NK-92 (cell line): ENCODE measurements around the gene MPDZ.

Source experiments
- DNase-seq: peaks from one replicate; lab custom pipeline; 2025; ENCODE audit not compliant: unreplicated experiment; lab: John Stamatoyannopoulos, UW

MPDZ gene

GRCh38 chr9:13090628-13091027 lies 188.9 kb downstream of the MPDZ start:
- DNase-seq: no peak

- no peak for DNase-seq
Measured at GRCh38 chr9:13089666-13090065, 189.8 kb downstream of the MPDZ start.

GRCh38 chr9:13088720-13089427 lies 190.6 kb downstream of the MPDZ start:
- DNase-seq: no peak

- DNase-seq: no peak
Measured at GRCh38 chr9:13083963-13084528, 195.4 kb downstream of the MPDZ start.

DNA sequence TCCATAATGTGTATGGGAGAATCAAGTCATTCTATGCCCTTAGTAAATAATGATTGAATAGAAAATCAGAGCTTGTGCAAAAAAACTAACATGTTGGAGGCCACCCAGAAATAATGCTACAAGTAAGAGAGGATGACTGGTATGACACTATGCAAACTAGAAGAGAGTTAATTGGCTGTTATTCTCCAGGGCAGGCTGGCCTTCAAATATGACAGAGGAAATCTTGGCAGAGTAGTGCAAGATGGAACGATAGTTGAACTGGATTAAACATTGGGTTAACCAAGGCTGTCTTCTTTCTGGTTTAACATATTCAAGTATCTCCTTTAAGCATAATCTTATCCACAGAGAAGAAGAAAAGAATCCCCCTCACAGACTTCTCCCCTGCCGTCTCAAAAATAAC lies 196.1 kb downstream of the MPDZ start:
- DNase-seq: no peak

GRCh38 chr9:13082796-13083195 lies 196.7 kb downstream of the MPDZ start:
- no peak for DNase-seq

DNA sequence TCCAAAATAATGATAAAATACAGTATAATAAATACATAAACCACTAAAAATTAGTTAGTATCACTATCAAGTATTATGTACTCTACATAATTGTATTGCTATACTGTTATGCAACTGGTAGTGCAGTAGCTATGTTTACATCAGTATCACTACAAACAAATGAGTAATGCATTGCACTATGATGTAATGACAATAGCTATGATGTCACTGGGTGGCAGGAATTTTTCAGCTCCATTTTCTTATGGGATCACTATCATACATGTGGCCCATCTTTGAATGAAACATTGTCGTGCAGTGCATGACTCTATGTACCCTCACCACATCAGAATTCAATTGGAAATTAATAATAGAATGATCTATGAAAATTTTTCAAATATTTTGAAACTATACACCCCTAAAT lies 201.3 kb downstream of the MPDZ start:
- DNase-seq: no peak

- DNase-seq: no peak
Measured at GRCh38 chr9:13076616-13077015, 202.9 kb downstream of the MPDZ start.

DNA sequence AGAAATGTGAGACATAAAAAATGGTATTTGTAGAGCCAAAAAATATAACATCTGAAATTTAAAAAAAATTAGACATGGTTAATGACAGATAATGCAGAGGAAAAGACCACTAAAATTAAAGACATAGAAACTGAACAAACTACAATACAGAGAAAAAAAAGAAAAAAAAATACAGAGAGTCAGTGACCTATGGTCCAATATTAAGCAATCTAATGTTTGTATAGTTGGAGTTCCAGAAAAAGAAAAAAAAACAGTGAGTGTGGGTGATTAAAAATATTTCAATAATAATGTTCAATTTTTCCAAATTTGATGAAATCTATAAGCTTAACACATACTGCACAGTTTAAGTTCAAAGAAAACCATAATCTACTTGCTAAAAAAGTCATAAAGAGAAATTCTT lies 207.6 kb downstream of the MPDZ start:
- no peak for DNase-seq

GRCh38 chr9:13070612-13071595 lies 208.6 kb downstream of the MPDZ start:
- no peak for DNase-seq

- DNase-seq: no peak
Measured at GRCh38 chr9:13069498-13069897, 210.0 kb downstream of the MPDZ start.

- no peak for DNase-seq
Measured at GRCh38 chr9:13064676-13065075, 214.8 kb downstream of the MPDZ start.

DNA sequence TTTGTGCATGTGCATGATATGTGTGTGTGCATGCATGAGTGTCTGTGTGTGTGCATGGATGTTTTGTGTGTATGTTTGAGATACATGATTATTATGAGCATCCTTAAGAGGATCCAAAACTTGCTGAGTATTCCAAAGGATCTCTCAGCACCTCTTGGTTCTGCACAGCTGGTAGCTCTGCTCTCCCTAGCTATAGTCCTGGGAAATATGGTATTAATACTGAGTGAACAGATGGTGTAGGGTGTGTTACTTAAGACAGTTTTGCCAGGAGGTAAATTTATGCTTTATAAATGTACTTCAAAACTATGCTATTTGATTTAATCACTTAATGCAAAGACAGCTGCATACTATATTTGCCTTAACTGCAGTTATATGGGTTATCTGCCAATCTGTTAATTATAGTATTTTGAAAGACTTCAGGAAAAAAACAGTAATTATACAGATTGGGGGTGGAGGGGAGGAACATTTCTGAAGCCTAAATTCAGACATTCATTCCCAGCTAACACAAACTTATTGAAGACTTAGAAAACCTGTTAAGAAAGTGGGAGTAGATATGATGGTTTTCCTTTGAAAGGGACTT lies 215.5 kb downstream of the MPDZ start:
- DNase-seq: no peak

DNA sequence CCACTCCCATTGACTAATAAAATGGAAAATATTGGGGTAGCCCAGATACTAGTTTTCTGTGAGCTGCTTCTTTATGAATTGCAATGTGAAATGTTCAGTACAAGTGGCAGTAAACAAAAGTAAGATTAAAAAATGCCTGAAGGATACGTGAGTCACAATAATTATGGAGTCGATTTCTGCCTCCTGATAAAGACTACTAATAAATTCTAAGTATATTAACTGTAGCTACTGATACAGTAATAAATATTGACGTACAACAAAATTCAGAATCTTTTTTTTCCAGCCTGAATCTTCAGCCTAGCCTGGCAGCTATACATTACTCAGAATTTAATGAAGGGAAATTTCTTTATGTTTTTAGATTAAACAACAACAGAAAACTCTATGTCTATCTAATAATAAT lies 218.1 kb downstream of the MPDZ start:
- no peak for DNase-seq
